ENCODE results near the gene PSMA5. TPM values are rescaled to one million over a fixed set of nuclear protein-coding genes. Genes with fewer than 3 reads are reported as not detected.

Gene PSMA5
- total RNA-seq, 1 experiment from 2014 or later = 133 TPM

DNA sequence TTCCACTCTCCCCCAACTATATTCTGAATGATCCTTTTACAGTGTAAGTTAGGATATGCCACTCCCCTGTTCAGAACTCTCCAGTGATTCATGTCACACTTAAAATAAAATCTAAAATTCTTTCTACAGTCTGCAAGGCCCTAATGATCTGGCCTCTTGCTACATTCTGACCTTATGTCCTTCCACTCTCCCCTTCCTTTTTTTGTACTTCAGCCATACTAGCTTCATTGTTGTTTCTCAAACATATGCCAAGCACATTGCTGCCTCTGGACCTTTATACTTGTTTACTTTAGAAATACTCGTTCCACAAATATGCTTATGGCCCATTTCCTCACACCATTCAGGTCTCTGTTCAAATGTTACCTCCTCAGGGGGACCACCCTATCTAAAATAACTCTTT is 14.8 kb upstream of the PSMA5 start:
- Histone ChIP-seq H3T11ph (ENCODE audit: low read length) (no peak overlapping the region), H4K5ac (ENCODE audit: insufficient read length, low read depth, low read length) (no peak overlapping the region), H3K56ac (ENCODE audit: insufficient read length, low read depth, low read length) (no peak overlapping the region), H3K79me1 (ENCODE audit: insufficient read depth, low read depth, low read length, poor library complexity, severe bottlenecking) (no peaks in the 10 kb centered on the region), H3K14ac (ENCODE audit: insufficient read depth, low read length) (no peak overlapping the region), H2AFZ (ENCODE audit: low read length) (no peak overlapping the region), H4K91ac (ENCODE audit: insufficient read length, low read depth, low read length) (no peak overlapping the region), H3K23me2 (ENCODE audit: insufficient read length, low read depth, low read length, poor library complexity, severe bottlenecking) (no peaks in the 10 kb centered on the region), H3K4me1 (ENCODE audit: insufficient read depth, low read length) (no peaks in the 10 kb centered on the region), H3K9ac (ENCODE audit: extremely low read depth, insufficient read length, low read length) (no peak overlapping the region), H3K18ac (ENCODE audit: insufficient read length, low read depth, low read length) (no peak overlapping the region), H2BK15ac (ENCODE audit: low read depth, low read length) (no peak overlapping the region), H3K4ac (ENCODE audit: low read depth, low read length) (no peak overlapping the region), H2BK12ac (ENCODE audit: insufficient read length, low read depth, low read length) (no peak overlapping the region), H2AK5ac (ENCODE audit: insufficient read length, low read length) (no peak overlapping the region), H3K23ac (ENCODE audit: insufficient read length, low read depth, low read length) (no peak overlapping the region), H4K8ac (replicated peaks; ENCODE audit: insufficient read length, low read depth, low read length) (no peak overlapping the region), H2BK120ac (ENCODE audit: low read depth, low read length, poor library complexity, severe bottlenecking) (no peak overlapping the region), H3K4me2 (ENCODE audit: insufficient read depth, insufficient read length, low read length) (no peak overlapping the region), H3K9me3 (ENCODE audit: control insufficient read depth, low read depth, low read length) (no peaks in the 10 kb centered on the region), H4K20me1 (ENCODE audit: control insufficient read depth, insufficient read depth, insufficient read length) (no peaks in the 10 kb centered on the region), H3K27ac (ENCODE audit: insufficient read length, low read depth, low read length) (no peak overlapping the region), H3K79me2 (ENCODE audit: insufficient read depth, low read length) (no peaks in the 10 kb centered on the region), H3K27me3 (ENCODE audit: insufficient read depth, low read length) (0 out of 2 replicates have a peak, but pooled peaks cover 2% of the 10 kb centered on the region), H2BK20ac (ENCODE audit: low read depth, low read length, poor library complexity, severe bottlenecking) (no peak overlapping the region), H2BK5ac (ENCODE audit: insufficient read length, low read length) (no peak overlapping the region)
- no peaks in the 10 kb centered on the region for H3K9me3 Mint-ChIP-seq
- H3K27me3 Mint-ChIP-seq (ENCODE audit: low read depth) = peaks cover 4% of the 10 kb centered on the region
- H3K4me1 Mint-ChIP-seq = no peaks in the 10 kb centered on the region
- H3K4me3 Mint-ChIP-seq = no peak overlapping the region
- DNase-seq = no peak
- no peak overlapping the region for H3K27ac Mint-ChIP-seq
- no peaks in the 10 kb centered on the region for H3K36me3 Mint-ChIP-seq (ENCODE audit: insufficient read depth in 1 of 3, low read depth in 3 of 3)
- WGBS (ENCODE audit: extremely low coverage, insufficient read length, low lambda C conversion rate) = no CpG with 5 or more reads among the region's 1 CpG
- TF ChIP-seq, protein P1, sequence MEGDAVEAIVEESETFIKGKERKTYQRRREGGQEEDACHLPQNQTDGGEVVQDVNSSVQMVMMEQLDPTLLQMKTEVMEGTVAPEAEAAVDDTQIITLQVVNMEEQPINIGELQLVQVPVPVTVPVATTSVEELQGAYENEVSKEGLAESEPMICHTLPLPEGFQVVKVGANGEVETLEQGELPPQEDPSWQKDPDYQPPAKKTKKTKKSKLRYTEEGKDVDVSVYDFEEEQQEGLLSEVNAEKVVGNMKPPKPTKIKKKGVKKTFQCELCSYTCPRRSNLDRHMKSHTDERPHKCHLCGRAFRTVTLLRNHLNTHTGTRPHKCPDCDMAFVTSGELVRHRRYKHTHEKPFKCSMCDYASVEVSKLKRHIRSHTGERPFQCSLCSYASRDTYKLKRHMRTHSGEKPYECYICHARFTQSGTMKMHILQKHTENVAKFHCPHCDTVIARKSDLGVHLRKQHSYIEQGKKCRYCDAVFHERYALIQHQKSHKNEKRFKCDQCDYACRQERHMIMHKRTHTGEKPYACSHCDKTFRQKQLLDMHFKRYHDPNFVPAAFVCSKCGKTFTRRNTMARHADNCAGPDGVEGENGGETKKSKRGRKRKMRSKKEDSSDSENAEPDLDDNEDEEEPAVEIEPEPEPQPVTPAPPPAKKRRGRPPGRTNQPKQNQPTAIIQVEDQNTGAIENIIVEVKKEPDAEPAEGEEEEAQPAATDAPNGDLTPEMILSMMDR (conservative IDR thresholded peaks at IDR 0.05) = no peak
